ENCODE data around the gene ARHGAP45.
"Not testable (repeated sequence)": the region's sequence is repeated elsewhere in the genome, so short reads cannot be mapped to it uniquely, and the experiment has no call there.

Gene ARHGAP45, protein sequence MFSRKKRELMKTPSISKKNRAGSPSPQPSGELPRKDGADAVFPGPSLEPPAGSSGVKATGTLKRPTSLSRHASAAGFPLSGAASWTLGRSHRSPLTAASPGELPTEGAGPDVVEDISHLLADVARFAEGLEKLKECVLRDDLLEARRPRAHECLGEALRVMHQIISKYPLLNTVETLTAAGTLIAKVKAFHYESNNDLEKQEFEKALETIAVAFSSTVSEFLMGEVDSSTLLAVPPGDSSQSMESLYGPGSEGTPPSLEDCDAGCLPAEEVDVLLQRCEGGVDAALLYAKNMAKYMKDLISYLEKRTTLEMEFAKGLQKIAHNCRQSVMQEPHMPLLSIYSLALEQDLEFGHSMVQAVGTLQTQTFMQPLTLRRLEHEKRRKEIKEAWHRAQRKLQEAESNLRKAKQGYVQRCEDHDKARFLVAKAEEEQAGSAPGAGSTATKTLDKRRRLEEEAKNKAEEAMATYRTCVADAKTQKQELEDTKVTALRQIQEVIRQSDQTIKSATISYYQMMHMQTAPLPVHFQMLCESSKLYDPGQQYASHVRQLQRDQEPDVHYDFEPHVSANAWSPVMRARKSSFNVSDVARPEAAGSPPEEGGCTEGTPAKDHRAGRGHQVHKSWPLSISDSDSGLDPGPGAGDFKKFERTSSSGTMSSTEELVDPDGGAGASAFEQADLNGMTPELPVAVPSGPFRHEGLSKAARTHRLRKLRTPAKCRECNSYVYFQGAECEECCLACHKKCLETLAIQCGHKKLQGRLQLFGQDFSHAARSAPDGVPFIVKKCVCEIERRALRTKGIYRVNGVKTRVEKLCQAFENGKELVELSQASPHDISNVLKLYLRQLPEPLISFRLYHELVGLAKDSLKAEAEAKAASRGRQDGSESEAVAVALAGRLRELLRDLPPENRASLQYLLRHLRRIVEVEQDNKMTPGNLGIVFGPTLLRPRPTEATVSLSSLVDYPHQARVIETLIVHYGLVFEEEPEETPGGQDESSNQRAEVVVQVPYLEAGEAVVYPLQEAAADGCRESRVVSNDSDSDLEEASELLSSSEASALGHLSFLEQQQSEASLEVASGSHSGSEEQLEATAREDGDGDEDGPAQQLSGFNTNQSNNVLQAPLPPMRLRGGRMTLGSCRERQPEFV

DNA sequence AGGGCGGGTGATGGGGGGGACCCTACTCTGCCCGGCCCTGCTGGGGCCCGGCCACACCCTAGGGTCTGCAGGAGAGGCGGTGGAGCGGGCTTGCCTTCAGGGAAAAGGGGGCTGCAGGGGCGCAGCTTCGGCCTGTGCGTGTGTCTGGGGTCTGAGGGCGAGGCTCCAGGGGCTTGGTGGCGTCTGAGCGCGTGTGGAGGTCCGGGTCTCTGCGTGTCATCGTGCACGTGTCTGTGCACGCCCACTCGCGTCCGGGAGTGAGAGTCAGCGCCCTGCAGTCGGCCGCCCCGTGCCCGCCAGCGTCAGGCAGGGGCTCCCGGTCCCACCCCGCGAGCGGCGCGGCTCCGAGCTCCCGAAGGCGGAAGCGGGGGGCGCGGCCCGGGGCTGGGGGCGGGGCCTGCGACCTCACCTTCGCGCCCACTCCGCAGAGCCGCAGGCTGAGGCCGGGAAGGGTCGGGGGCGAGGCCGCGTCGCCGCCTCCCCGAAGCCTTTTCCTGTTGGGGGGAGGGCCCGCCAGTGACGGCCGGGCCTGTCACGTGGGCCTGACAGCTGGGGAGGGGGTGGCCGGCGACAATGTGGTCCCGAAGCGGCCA is at the start of gene ARHGAP45:
TSS of gene ARHGAP45 (plus strand) at position 420 of the 593 bp plus-strand sequence. CDS start 239 bp downstream, outside the sequence.
- no peak for DNase-seq

DNA sequence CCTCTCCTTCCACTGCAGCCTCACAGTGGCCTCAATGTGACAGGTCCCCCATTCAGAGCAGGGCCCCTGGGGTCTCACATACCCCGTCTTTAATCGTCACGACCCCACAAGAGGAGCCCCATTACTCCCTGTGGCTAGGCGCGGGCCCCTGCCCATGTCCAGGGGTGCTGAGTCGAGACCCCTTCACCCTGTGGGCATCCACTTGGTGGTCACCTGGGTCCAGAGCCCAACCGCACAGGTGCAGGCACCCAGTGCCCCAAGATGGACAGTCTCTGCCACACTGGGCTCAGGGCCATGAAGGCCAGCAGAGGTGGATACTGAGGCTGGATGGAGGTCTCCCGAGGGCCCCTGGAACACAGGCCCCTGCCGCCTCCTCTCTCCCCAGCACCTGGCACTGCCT is 49.1 kb upstream of the ARHGAP45 start:
- DNase-seq: no peak

DNA sequence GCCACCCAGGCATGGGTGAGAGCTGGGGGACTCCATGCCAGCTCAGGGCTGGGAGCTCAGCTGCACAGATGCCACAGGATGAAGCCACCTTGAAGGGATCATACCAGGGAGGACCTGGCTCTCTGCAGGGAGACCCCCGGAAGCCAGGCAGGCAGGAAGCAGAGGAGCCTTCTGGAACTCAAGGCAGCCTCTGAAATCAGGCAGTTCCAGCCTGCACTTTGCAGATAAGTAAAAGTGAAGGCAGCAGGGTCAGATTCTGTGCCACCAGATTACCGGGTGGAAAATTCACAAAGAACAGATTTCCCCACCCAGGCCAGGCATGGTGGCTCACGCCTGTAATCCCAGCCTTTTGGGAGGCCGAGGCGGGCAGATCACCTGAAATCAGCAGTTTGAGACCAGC is 48.6 kb upstream of the ARHGAP45 start:
- DNase-seq: no peak

DNA sequence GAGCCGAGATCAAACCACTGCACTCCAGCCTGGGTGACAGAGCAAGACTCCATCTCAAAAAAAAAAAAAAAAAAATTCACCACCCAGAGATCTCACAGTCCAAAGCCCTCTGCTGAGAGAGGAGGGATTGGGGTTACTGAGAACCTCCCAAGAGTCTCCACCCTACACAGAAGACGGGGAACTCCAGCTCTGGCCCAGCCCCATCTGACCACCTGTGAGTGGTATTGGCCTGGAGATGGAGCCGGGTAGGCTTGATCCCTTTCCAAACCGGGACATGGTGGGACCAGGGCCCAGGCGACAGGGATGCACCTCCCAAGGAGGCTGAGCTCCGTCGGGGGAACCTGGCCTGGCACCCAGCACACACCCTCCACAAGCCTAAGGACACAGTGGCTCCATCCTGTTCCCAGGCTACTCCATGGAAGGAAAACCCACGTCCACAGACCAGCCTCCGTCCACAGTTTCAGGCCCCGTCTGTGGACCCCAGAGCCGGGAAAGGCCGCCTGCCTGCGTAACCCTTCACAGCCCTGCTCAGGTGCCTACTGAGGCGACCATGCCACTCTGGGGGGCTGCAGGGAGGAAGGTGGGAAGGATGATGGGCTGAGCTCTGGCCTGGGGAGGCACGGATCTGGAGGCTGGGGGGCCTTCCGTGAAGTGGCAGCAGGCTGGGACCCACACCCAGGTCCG is 47.9 kb upstream of the ARHGAP45 start:
- DNase-seq: no peak

- DNase-seq: no peak
Measured at GRCh38 chr19:1019616-1019961, 47.4 kb upstream of the ARHGAP45 start.

GRCh38 chr19:1019980-1020867 is 46.7 kb upstream of the ARHGAP45 start:
- DNase-seq: no peak

DNA sequence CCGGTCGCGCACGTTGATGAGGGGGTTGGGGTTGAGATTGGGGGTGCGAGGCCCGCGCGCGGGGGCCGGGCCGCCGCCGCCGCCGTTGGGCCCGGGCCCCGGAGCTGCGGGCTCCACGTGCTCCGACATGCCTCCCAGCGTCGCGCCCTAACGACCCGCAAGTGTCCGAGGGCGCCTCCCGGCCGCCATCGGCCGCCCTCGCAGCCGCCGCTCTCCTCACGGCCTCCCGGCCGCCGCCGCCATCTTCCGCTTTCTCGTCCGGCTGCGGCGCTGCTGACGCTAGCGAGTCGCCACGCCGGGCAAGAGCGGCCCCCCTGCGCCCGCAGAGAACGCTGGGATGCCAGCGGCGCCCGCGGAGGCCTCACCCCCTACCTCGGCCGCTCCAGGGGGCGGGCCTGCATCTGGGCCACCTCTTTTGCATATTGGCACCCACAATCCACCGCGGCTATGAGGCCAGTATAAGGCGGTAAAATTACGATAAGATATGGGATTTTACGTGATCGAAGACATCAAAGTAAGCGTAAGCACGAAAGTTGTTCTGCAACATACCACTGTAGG is 46.0 kb upstream of the ARHGAP45 start, which contains the start of gene TMEM259:
TSS of gene TMEM259 (minus strand) at position 256 of the 558 bp plus-strand sequence. CDS start at position 129, 127 bp downstream.
- peak; percentile 96 for DNase-seq

DNA sequence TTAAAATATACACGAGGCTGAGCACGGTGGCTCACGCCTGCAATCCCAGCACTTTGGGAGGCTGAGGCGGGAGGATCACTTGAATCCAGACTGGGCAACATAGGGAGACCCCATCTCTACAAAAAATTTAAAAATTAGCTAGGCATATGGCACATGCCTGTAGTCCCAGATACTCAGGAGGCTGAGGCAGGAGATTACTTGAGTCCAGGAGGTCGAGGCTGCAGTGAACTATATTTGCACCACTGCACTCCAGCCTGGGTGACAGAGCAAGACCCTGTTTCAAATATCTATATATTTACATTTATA is 43.1 kb upstream of the ARHGAP45 start:
- DNase-seq: not testable (repeated sequence)

DNA sequence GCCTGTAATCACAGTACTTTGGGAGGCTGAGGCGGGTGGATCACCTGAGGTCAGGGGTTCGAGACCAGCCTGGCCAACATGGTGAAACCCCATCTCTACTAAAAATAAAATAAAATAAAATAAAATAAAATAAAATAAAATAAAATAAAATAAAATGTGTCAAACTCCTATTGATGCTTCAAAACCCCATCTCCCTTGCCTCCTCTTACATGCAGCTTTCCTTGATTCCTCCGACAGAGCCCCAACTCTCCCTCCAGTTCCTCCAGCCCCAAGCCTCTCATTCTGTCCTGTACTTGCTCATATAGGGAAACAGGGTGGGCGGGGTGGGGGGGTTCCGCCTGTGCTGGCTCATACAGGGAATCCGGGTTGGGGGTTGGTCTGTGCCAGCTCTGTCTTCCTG is 41.9 kb upstream of the ARHGAP45 start:
- not testable (repeated sequence) for DNase-seq

DNA sequence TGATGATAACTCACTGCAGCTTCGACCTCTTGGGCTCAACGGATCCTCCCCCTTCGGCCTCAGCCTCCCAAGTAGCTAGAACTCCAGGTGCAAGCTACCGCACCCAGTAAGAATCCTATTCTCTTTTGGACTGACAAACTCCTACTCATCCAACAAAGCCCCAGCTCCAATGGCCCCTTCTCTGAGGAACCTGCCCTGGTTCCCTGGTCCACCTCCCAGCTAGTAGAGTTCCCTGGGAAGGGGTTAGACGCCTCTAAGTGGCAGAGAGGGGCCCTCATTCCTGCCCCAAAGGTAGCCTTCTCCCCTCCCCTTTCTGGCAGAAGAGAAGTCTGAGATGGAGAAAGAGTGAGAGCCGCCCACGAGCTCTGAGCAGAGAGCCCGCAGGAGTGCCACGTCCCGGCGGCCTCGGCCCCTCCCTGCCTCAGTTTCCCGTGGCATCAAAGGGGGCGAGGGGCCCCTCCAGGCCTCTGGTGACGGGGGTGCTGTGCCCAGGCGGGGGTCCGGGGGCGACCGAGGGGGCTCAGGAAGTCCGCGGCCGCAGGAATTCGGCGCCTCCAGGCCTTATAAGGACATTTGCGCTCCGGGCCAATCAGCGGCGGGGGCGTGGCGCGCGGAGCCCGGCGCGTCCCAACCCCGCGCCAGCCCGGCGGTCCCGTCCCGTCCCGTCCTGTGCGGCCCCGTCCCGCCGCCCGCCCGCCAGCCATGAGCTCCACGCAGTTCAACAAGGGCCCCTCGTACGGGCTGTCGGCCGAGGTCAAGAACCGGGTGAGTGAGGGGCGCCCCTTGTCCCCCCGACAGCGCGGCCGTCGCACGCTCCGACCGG is 40.8 kb upstream of the ARHGAP45 start, which contains the start of gene CNN2:
TSS of gene CNN2 (plus strand) at position 649 of the 823 bp plus-strand sequence. CDS start at position 703, 54 bp downstream.
- DNase-seq: no peak

DNA sequence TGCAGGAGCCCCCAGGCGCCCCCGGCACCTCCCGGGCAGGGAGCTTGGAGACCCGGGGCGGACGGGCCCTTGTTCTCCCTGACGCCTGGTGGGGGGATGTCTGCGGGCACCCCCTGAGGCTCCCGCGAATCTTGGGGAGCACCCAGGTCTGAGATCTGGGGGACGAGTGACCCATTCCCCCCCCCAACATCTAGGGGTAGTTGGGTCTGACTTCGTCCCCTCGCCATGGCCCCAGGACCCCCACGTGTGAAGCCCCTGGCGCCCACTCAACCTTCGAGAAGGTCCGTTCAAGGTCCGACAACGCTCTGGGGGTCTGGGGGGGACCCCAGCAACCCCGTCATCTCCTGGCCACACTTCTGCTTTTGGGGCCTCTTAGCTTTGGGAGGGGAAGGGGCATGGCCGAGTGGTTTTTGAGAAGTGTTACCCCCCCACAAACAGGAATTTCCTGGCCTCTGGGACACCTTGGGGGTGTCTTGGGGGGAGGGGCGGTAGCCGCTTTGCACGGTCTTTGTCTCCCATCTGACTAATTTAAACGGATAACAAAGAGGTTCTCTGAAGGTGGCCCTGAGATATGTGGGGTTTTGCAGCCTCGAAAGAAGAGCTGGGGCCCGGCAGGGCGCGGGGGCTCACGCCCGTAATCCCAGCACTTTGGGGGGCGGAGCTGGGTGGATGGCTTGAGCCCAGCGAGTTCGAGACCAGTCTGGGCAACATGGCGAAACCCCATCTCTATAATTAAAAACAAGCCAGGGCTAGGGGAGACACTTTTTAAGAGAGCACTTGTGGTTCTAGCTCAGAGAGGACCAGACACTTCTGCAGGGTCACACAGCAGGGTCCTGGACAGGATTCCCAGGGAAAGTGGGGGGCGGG is 40.0 kb upstream of the ARHGAP45 start:
- no peak for DNase-seq

- no peak for DNase-seq
Measured at GRCh38 chr19:1027650-1028061, 39.3 kb upstream of the ARHGAP45 start.

DNA sequence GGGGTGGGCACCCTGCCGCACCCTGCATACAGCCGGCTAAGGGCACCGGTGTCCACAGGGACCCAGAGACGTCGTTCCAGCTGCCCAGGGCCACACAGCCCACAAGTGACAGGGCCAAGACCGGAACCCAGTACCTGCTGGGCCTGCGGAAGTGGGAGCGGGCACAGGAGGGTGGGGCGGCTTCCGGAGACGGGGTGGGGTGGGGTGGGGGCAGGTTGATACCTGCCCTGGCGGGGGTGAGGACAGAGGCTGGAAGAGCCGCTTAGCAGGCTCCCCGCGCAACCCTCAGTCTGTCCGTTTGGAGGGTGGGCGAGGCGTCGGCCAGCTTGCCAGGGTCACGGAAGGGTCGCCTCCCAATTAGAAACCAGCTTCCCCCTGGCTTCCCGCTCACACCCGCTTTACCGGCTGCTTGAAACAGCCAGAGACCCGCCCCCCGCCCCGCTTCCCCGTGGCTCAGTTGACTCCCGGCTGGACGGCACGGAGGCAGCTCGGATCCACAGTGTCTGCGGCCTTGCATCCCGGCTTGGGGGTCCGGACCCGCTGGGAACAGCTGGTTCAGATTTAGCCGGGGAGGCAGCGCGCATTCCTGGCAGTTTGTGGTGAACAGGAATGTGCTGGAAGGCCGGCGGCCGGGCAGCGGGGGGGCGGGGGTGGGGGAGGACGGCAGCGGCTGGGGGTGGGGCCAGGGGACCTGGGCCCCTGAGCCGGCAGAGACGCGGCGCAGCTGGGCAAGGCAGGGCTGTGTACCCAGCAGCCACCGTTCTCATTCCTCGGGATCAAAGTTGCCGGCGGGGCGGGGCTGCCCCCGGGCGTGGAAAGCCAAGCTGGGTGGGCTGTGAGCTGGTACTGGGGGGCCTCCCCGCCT is 38.7 kb upstream of the ARHGAP45 start:
- no peak for DNase-seq

- DNase-seq: no peak
Measured at GRCh38 chr19:1032264-1032867, 34.6 kb upstream of the ARHGAP45 start.

DNA sequence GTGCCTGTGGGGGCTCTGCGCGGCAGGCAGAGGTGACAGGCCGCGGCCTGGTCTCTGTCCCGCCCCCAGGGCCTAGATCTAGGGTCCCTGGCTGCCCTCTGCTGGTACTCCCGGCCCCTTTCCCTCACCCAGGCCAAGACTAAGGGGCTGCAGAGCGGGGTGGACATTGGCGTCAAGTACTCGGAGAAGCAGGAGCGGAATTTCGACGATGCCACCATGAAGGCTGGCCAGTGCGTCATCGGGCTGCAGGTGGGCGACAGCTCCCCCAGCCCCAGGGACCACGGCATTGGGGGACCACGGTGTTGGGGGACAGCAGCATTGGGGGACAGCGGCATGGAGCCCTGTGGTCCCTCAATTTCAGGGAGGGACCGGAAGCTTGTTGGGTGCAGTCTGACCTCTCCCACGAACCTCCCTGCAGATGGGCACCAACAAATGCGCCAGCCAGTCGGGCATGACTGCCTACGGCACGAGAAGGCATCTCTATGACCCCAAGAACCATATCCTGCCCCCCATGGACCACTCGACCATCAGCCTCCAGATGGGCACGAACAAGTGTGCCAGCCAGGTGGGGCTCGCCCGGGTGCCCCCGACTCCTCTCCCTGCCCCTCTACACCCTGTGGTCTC is 30.9 kb upstream of the ARHGAP45 start:
- no peak for DNase-seq

DNA sequence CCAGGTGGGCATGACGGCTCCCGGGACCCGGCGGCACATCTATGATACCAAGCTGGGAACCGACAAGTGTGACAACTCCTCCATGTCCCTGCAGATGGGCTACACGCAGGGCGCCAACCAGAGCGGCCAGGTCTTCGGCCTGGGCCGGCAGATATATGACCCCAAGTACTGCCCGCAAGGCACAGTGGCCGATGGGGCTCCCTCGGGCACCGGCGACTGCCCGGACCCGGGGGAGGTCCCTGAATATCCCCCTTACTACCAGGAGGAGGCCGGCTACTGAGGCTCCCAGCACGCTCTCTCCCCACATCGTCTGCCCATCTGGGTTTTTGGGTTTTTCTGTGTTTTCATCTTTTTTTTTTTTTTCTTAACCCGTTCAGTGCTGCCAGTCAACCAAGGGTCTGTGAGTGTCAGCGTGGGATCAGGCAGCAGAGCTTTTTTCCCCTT is 29.3 kb upstream of the ARHGAP45 start:
- DNase-seq: no peak

Data from NCI-H2171 (cell line).